IMR-90 (cell line): ENCODE data around the gene FNDC5. TPM values are rescaled to one million over a fixed set of nuclear protein-coding genes. Genes with fewer than 3 reads are reported as not detected.

Experiments used
- ATAC-seq: fragments of 200-7000 bp; cut with Tn5 transposase; 2 replicates; pipeline ENCODE4 v1.9.1; 2020; ENCODE audit warnings: low read depth, mild to moderate bottlenecking, moderate library complexity
- BruUV-seq: library from RNA; stranded (reverse); fragments of 400-500 nt; replicated peaks from 2 replicates; lab custom pipeline; 2021; lab: Mats Ljungman, UMichigan
- CTCF ChIA-PET: fragments of 300-600 bp; formaldehyde crosslinking; extraction: SDS; loops from one replicate; lab custom pipeline; 2021; ENCODE audit warnings: antibody characterized with exemption; lab: Yijun Ruan, JAX
- POLR2A ChIA-PET: fragments of 300-600 bp; sonication (Branson Sonifier 250); formaldehyde crosslinking; loops from one replicate; lab custom pipeline; 2022; ENCODE audit warnings: antibody characterized with exemption; ENCODE audit not compliant: unreplicated experiment; lab: Charles Lee
- DNase-seq: peaks from one replicate; pipeline ENCODE4 v3.0.0; 2013
- H2AFZ ChIP-seq: replicated peaks from 2 replicates; pipeline ENCODE3; 2013; ENCODE audit warnings: low read length, mild to moderate bottlenecking; ENCODE audit not compliant: poor library complexity
- H2AK5ac ChIP-seq: 2 replicates; pipeline ENCODE4 v1.6.1; 2013; ENCODE audit warnings: low read depth, low read length, inconsistent platforms
- H2AK9ac ChIP-seq: replicated peaks from 2 replicates; pipeline ENCODE3; 2013; ENCODE audit warnings: mild to moderate bottlenecking, low read depth, low read length, moderate library complexity; ENCODE audit not compliant: poor library complexity
- H2BK120ac ChIP-seq: 2 replicates; pipeline ENCODE4 v1.6.1; 2013; ENCODE audit warnings: low read depth, low read length, inconsistent platforms
- H2BK15ac ChIP-seq: 3 replicates; pipeline ENCODE4 v1.6.1; 2013; ENCODE audit warnings: low read depth, low read length, inconsistent platforms
- H2BK20ac ChIP-seq: 2 replicates; pipeline ENCODE4 v1.6.1; 2013; ENCODE audit warnings: low read depth, mild to moderate bottlenecking, inconsistent platforms, low read length, moderate library complexity
- H2BK5ac ChIP-seq: 2 replicates; pipeline ENCODE4 v1.6.1; 2013; ENCODE audit warnings: mild to moderate bottlenecking, low read depth, low read length, inconsistent platforms; ENCODE audit not compliant: poor library complexity, severe bottlenecking
- H3K14ac ChIP-seq: replicated peaks from 2 replicates; pipeline ENCODE4 v1.6.1; 2013; ENCODE audit warnings: low read depth, low read length, inconsistent platforms
- H3K18ac ChIP-seq: 2 replicates; pipeline ENCODE4 v1.6.1; 2013; ENCODE audit warnings: low read depth, low read length, control low read depth
- H3K23ac ChIP-seq: 2 replicates; pipeline ENCODE4 v1.6.1; 2013; ENCODE audit warnings: low read depth, low read length, inconsistent platforms
- H3K27ac ChIP-seq: 2 replicates; pipeline ENCODE4 v1.5.1; 2013; ENCODE audit warnings: mild to moderate bottlenecking, control low read depth, low read length; ENCODE audit not compliant: insufficient read depth
- H3K27me3 ChIP-seq: 2 replicates; pipeline ENCODE4 v1.6.1; 2013; ENCODE audit warnings: low read length; ENCODE audit not compliant: control insufficient read depth, insufficient read depth
- H3K36me3 ChIP-seq: 2 replicates; pipeline ENCODE4 v1.6.1; 2013; ENCODE audit warnings: low read length, mixed read lengths; ENCODE audit not compliant: control insufficient read depth, insufficient read depth
- H3K4ac ChIP-seq: 2 replicates; pipeline ENCODE4 v1.6.1; 2013; ENCODE audit warnings: low read depth, low read length, inconsistent platforms
- H3K4me1 ChIP-seq: 2 replicates; pipeline ENCODE4 v1.6.1; 2013; ENCODE audit warnings: low read length, mixed read lengths; ENCODE audit not compliant: control insufficient read depth, insufficient read depth
- H3K4me2 ChIP-seq: 2 replicates; pipeline ENCODE4 v1.6.1; 2013; ENCODE audit warnings: low read depth, mild to moderate bottlenecking, control low read depth, low read length, moderate library complexity
- H3K4me3 ChIP-seq: 2 replicates; pipeline ENCODE4 v1.5.1; 2013; ENCODE audit warnings: low read depth, mild to moderate bottlenecking, control low read depth, low read length, moderate library complexity; ENCODE audit not compliant: insufficient read depth
- H3K56ac ChIP-seq: 2 replicates; pipeline ENCODE4 v1.6.1; 2013; ENCODE audit warnings: low read length, inconsistent platforms; ENCODE audit not compliant: insufficient read depth; ENCODE audit errors: extremely low read depth
- H3K79me1 ChIP-seq, 2 experiments: 2 replicates each; pipeline ENCODE4 v1.6.1; 2013; ENCODE audit warnings: low read length in 2 of 2, inconsistent platforms in 1 of 2, low read depth in 1 of 2
- H3K9ac ChIP-seq: 2 replicates; pipeline ENCODE4 v1.6.1; 2013; ENCODE audit warnings: low read depth, low read length, control low read depth
- H3K9me1 ChIP-seq: 2 replicates; pipeline ENCODE4 v1.6.1; 2013; ENCODE audit warnings: low read length, inconsistent platforms; ENCODE audit not compliant: insufficient read depth
- H3K9me3 ChIP-seq: 2 replicates; pipeline ENCODE4 v1.6.1; 2013; ENCODE audit warnings: low read length; ENCODE audit not compliant: control insufficient read depth, insufficient read depth
- H4K20me1 ChIP-seq: 2 replicates; pipeline ENCODE4 v1.6.1; 2013; ENCODE audit warnings: low read length, inconsistent platforms; ENCODE audit not compliant: insufficient read depth
- H4K5ac ChIP-seq: 2 replicates; pipeline ENCODE4 v1.6.1; 2013; ENCODE audit warnings: mild to moderate bottlenecking, low read depth, low read length, control low read depth
- H4K8ac ChIP-seq, 2 experiments: 2 replicates each; pipeline ENCODE4 v1.6.1; 2013; ENCODE audit warnings: low read depth in 2 of 2, low read length in 2 of 2, control low read depth in 1 of 2, inconsistent platforms in 1 of 2
- H4K91ac ChIP-seq: 2 replicates; pipeline ENCODE4 v1.6.1; 2013; ENCODE audit warnings: low read depth, low read length, inconsistent platforms; ENCODE audit not compliant: insufficient read depth
- CEBPB ChIP-seq: IDR thresholded peaks from 2 replicates; pipeline ENCODE4 v1.6.1; 2012; ENCODE audit warnings: low read depth, low read length, improper control_type of control experiment
- RFX5 ChIP-seq: IDR thresholded peaks from 2 replicates; pipeline ENCODE4 v1.8.0; 2012; ENCODE audit warnings: low read depth, mild to moderate bottlenecking, low read length, moderate library complexity
- WGBS, 2 experiments: methylation state at CpG; one replicate each; pipeline versions ENCODE4 v1.1.5 to v1.1.7; 2013; ENCODE audit warnings: missing lambda C conversion rate in 2 of 2; ENCODE audit not compliant: insufficient read length in 1 of 2; ENCODE audit errors: extremely low coverage in 2 of 2; 5-methylcytosine and 5-hydroxymethylcytosine counted together
- dilution Hi-C: fragments of 300-500 bp; cut with HindIII; formaldehyde crosslinking; loops from one replicate; pipeline ENCODE4 v1.14.3; 2018; ENCODE audit warnings: low sequenced_read_pairs; ENCODE audit not compliant: unreplicated experiment
- in situ Hi-C: fragments of 300-500 bp; cut with MboI; formaldehyde crosslinking; loops from 3 replicates; pipeline ENCODE4 v1.14.3; 2019; ENCODE audit warnings: low sequenced_read_pairs, inconsistent platforms, mixed read lengths
- intact Hi-C: fragments of 100-400 bp; cut with micrococcal nuclease; formaldehyde crosslinking; loops from 2 replicates; pipeline ENCODE4 v1.10.0; 2022
- polyA plus RNA-seq, 3 experiments: library from polyadenylated mRNA; depleted of rRNA; stranded (reverse); fragments of >200 nt; gene quantifications; 2 replicates each; pipeline ENCODE4 v1.2.3, GENCODE V29; 2012; ENCODE audit warnings: low replicate concordance in 1 of 3
- total RNA-seq: library from RNA; depleted of rRNA; stranded (reverse); fragments of >200 nt; gene quantifications from 2 replicates; pipeline ENCODE4 v1.2.3, GENCODE V29; 2012; rRNA removed

Gene FNDC5
- total and polyA plus RNA-seq, 2 of the 4 experiments (the other 2 are of a cell fraction): 1.2 to 1.6 TPM

GRCh38 chr1:32813941-32814739 is 56.6 kb downstream of the FNDC5 start:
- WGBS, 2 experiments: 78 to 100% methylated on average over 1 to 4 of the region's 11 CpGs
- H2AFZ ChIP-seq: no peak overlapping the region
- no peak overlapping the region for H3K4ac ChIP-seq
- no peak overlapping the region for H3K23ac ChIP-seq
- H2BK120ac ChIP-seq: no peak overlapping the region
- H4K8ac ChIP-seq: no peak overlapping the region
- in situ Hi-C loops: no loop called here
- ATAC-seq: no peak
- intact Hi-C loops: loop anchor here (2.0 kb wide), 1 partner anchor 15 kb away; no protein-coding TSS in a partner anchor
- H3K4me1 ChIP-seq: peaks cover 11% of the 10 kb centered on the region
- DNase-seq: peak; percentile 37
- no peak overlapping the region for H3K4me3 ChIP-seq
- no peaks in the 10 kb centered on the region for H3K9me3 ChIP-seq
- no peak overlapping the region for H4K91ac ChIP-seq
- no TSS peak for BruUV-seq
- no peak overlapping the region for H3K18ac ChIP-seq
- H3K9ac ChIP-seq: no peak overlapping the region
- ChIA-PET POLR2A (no interaction called here), CTCF (no interaction called here)
- no peak overlapping the region for H4K5ac ChIP-seq
- no peaks in the 10 kb centered on the region for H3K27me3 ChIP-seq
- H2BK20ac ChIP-seq: no peak overlapping the region
- peaks cover 49% of the 10 kb centered on the region for H4K20me1 ChIP-seq
- no peak overlapping the region for H2BK5ac ChIP-seq
- peaks cover 14% of the 10 kb centered on the region for H3K9me1 ChIP-seq
- peaks cover 27 to 76% of the 10 kb centered on the region in 2 experiments; a peak in 3 of 4 replicates for H3K79me1 ChIP-seq
- dilution Hi-C loops: no loop called here
- TF ChIP-seq CEBPB: peak; percentile 69
- TF ChIP-seq RFX5: no peak
- no peak overlapping the region for H3K56ac ChIP-seq
- H3K4me2 ChIP-seq: no peak overlapping the region
- no peak overlapping the region for H2BK15ac ChIP-seq
- peaks cover 16% of the 10 kb centered on the region for H3K36me3 ChIP-seq
- no peak overlapping the region for H2AK9ac ChIP-seq
- H3K27ac ChIP-seq: no peak overlapping the region
- no peak overlapping the region for H2AK5ac ChIP-seq
- H3K14ac ChIP-seq: no peak overlapping the region

Other genes with a start within 250 kb of the FNDC5 start
- 31.0 and 59.2 TPM in 2 replicates for gene ZBTB8OS, start 220.4 kb downstream of the FNDC5 start, total RNA-seq
- gene ZBTB8OS, start 220.4 kb downstream of the FNDC5 start, polyA plus RNA-seq (2012; rRNA removed): 43.5 and 52.6 TPM in 2 replicates
- 138 and 161 TPM in 2 replicates for gene RBBP4, start 219.7 kb downstream of the FNDC5 start, total RNA-seq
- gene RBBP4, start 219.7 kb downstream of the FNDC5 start, polyA plus RNA-seq (2012; rRNA removed): 71.0 and 82.9 TPM in 2 replicates
- 103 and 139 TPM in 2 replicates for gene SYNC, start 168.1 kb downstream of the FNDC5 start, total RNA-seq
- gene SYNC, start 168.1 kb downstream of the FNDC5 start, polyA plus RNA-seq (2012; rRNA removed): 41.3 and 48.9 TPM in 2 replicates
- 149 and 166 TPM in 2 replicates for gene YARS1, start 53.6 kb downstream of the FNDC5 start, total RNA-seq
- gene YARS1, start 53.6 kb downstream of the FNDC5 start, polyA plus RNA-seq (2012; rRNA removed): 62.3 and 100 TPM in 2 replicates
- gene S100PBP, start 53.3 kb downstream of the FNDC5 start, total RNA-seq: 20.3 and 25.8 TPM in 2 replicates
- gene S100PBP, start 53.3 kb downstream of the FNDC5 start, polyA plus RNA-seq (2012; rRNA removed): 12.6 and 13.9 TPM in 2 replicates
- gene HPCA, start 15.6 kb upstream of the FNDC5 start, total RNA-seq: not detected in 2 replicates
- 0.22 and 0.30 TPM in 2 replicates for gene HPCA, start 15.6 kb upstream of the FNDC5 start, polyA plus RNA-seq (2012; rRNA removed)
- 25.5 and 33.1 TPM in 2 replicates for gene TMEM54, start 30.5 kb upstream of the FNDC5 start, total RNA-seq
- 75.2 and 82.4 TPM in 2 replicates for gene TMEM54, start 30.5 kb upstream of the FNDC5 start, polyA plus RNA-seq (2012; rRNA removed)
- gene RNF19B, start 93.9 kb upstream of the FNDC5 start, total RNA-seq: 9.2 and 10.0 TPM in 2 replicates
- 11.4 and 11.6 TPM in 2 replicates for gene RNF19B, start 93.9 kb upstream of the FNDC5 start, polyA plus RNA-seq (2012; rRNA removed)
- 118 and 168 TPM in 2 replicates for gene AK2, start 166.0 kb upstream of the FNDC5 start, total RNA-seq
- 152 and 203 TPM in 2 replicates for gene AK2, start 166.0 kb upstream of the FNDC5 start, polyA plus RNA-seq (2012; rRNA removed)
- 2.2 and 4.7 TPM in 2 replicates for gene AZIN2, start 210.2 kb upstream of the FNDC5 start, total RNA-seq
- gene AZIN2, start 210.2 kb upstream of the FNDC5 start, polyA plus RNA-seq (2012; rRNA removed): 8.0 and 8.9 TPM in 2 replicates